Stimulated activated naive CD8-positive, alpha-beta T cell treated with anti-CD3 and anti-CD28 coated beads, Interleukin-15, amount 100 ng/mL, for 72 hours (primary cell): ENCODE results near the gene G3BP1.
"Not testable (repeated sequence)": the region's sequence is repeated elsewhere in the genome, so short reads cannot be mapped to it uniquely, and the experiment has no call there.

Source experiments
- ATAC-seq: fragments of 150-1000 bp; cut with Tn5 transposase; 2 replicates; pipeline ENCODE4 v1.10.0; 2021; ENCODE audit warnings: mild to moderate bottlenecking, moderate library complexity
- DNase-seq, 2 donors: peaks; one replicate each; pipeline ENCODE4 v3.0.0; 2021 to 2022
- H3K27ac Mint-ChIP-seq, 2 donors: one replicate each; pipeline ENCODE4 v1.8.0; 2022; ENCODE audit warnings: mild to moderate bottlenecking in 2 of 2, mixed read lengths in 2 of 2, moderate library complexity in 2 of 2
- H3K27me3 Mint-ChIP-seq: one replicate; pipeline ENCODE4 v1.8.0; 2022; ENCODE audit warnings: mixed read lengths
- H3K4me1 Mint-ChIP-seq: one replicate; pipeline ENCODE4 v1.8.0; 2022; ENCODE audit warnings: mild to moderate bottlenecking, mixed read lengths
- H3K4me3 Mint-ChIP-seq, 2 donors: one replicate each; pipeline ENCODE4 v1.8.0; 2022; ENCODE audit warnings: mild to moderate bottlenecking in 2 of 2, mixed read lengths in 2 of 2, moderate library complexity in 1 of 2
- H3K9me3 Mint-ChIP-seq, 2 donors: one replicate each; pipeline ENCODE4 v1.8.0; 2022; ENCODE audit warnings: mixed read lengths in 2 of 2

Gene G3BP1

DNA sequence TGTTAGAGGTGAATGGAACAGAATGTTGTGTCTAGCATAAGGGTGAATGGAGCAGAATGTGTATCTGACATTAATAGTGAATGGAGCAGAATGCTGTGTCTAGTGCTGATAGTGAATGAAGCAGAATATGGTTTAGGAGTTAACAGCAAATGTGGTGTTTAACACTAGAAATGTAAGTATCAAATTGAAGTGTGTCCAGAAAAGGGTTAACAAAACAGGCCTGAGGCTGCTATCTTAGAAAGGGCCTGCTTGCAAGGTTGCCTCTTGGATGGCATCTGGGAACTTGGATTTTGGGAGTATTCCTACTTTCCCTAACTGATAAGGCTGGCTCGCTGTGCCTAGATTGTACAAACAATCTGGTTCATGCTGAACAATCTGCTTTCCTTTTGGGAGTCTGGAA is 76.1 kb downstream of the G3BP1 start:
- ATAC-seq (no peak), DNase-seq (no peak)
- Mint-ChIP-seq H3K4me3 (no peak overlapping the region), H3K27ac (no peak overlapping the region), H3K27me3 (no peaks in the 10 kb centered on the region), H3K4me1 (no peaks in the 10 kb centered on the region), H3K9me3 (no peaks in the 10 kb centered on the region)

DNA sequence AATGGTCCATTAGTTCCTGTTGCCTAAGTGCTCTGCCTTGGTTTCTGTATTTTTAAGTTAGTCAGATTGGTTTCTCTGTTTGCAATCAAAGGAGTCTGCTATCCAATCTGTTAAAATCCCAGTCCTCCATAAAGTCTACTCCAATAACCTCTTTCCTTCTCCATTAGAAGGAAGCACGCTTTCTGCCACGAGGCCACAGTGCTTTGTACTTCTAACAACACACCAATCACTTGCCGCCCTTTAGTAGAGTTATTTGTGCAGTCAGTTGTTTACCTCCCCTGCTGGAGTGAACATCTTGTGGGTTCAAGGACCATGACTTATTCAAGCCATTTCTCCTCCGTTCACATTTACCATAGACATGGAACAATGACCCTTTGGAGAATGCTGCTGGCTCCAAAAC is 83.9 kb downstream of the G3BP1 start:
- H3K27ac Mint-ChIP-seq = no peak overlapping the region
- DNase-seq = no peak

DNA sequence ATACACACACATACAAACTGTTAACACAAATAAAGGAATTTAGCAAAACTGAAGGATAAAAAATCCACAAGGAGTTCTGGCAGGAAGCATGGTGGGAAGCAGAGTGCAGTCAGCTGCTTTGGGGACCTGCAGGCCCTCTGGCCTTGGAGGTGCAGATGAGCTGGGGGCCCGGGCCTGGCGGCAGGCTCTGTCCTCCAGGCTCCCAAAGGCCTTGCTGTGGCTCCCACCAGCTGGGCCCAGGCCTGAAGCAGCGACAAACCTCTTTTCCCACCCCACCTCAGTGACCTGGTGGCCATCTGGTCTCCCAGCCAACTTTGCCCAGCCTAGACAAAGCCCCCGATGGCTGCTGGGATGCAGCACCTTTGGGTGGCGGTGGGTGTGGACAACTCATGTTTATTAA is 85.1 kb downstream of the G3BP1 start:
- H3K4me1 Mint-ChIP-seq = no peaks in the 10 kb centered on the region
- H3K9me3 Mint-ChIP-seq = no peaks in the 10 kb centered on the region
- H3K4me3 Mint-ChIP-seq = no peak overlapping the region
- no peak overlapping the region for H3K27ac Mint-ChIP-seq
- ATAC-seq (no peak), DNase-seq (no peak)
- no peaks in the 10 kb centered on the region for H3K27me3 Mint-ChIP-seq

More for the DNA sequence above, 83.9 kb downstream of the G3BP1 start:
- no peaks in the 10 kb centered on the region for H3K9me3 Mint-ChIP-seq
- no peaks in the 10 kb centered on the region for H3K27me3 Mint-ChIP-seq
- no peaks in the 10 kb centered on the region for H3K4me1 Mint-ChIP-seq
- no peak for ATAC-seq
- no peak overlapping the region for H3K4me3 Mint-ChIP-seq

GRCh38 chr5:151860867-151861266 is 89.1 kb downstream of the G3BP1 start:
- not testable (repeated sequence) for H3K4me1 Mint-ChIP-seq, DNase-seq, H3K27me3 Mint-ChIP-seq, H3K9me3 Mint-ChIP-seq, H3K27ac Mint-ChIP-seq, ATAC-seq, H3K4me3 Mint-ChIP-seq
